ENCODE data around the gene MBNL1. TPM values are rescaled to one million over a fixed set of nuclear protein-coding genes. Genes with fewer than 3 reads are reported as not detected.

MBNL1 gene
- total and polyA plus RNA-seq, 4 donors = 17.1 to 110 (median 62.3) TPM

GRCh38 chr3:152295806-152296205 lies 27.1 kb downstream of the MBNL1 start:
- no peak for DNase-seq (ENCODE audit: low spot score)
- Histone ChIP-seq H3K4me1 (ENCODE audit: control insufficient read depth in 4 of 4, insufficient read depth in 4 of 4, low read length in 3 of 4) (peaks cover 5 to 38% (median 13%) of the 10 kb centered on the region in 4 donors), H3K4me3 (ENCODE audit: low read depth in 1 of 3, low read length in 3 of 3) (no peak overlapping the region), H3K36me3 (ENCODE audit: control insufficient read depth in 4 of 4, insufficient read depth in 3 of 4, low read depth in 1 of 4, low read length in 3 of 4) (no peaks in the 10 kb centered on the region), H3K27me3 (ENCODE audit: control insufficient read depth in 4 of 4, insufficient read depth in 4 of 4, low read length in 3 of 4) (no peaks in the 10 kb centered on the region), H3K9me3 (ENCODE audit: control insufficient read depth in 4 of 4, low read length in 3 of 4) (no peaks in the 10 kb centered on the region), H3K27ac (ENCODE audit: low read depth in 1 of 2, low read length in 2 of 2) (no peak overlapping the region), H3K9ac (ENCODE audit: low read depth in 1 of 2, low read length in 2 of 2) (no peak overlapping the region)
- WGBS = 63% methylated on average over 1 of the region's 1 CpG
- TF ChIP-seq ZBTB33 (IDR thresholded peaks at IDR 0.05) (no peak), FOXA1 (IDR thresholded peaks at IDR 0.05) (no peak)

GRCh38 chr3:152296382-152296781 lies 27.7 kb downstream of the MBNL1 start:
- H3K4me3 ChIP-seq (ENCODE audit: low read depth in 1 of 3, low read length in 3 of 3) = no peak overlapping the region
- H3K27ac ChIP-seq (ENCODE audit: low read depth in 1 of 2, low read length in 2 of 2) = no peak overlapping the region
- 93% methylated on average over 3 of the region's 3 CpGs for WGBS
- no peak for DNase-seq (ENCODE audit: low spot score)
- no peaks in the 10 kb centered on the region for H3K9me3 ChIP-seq (ENCODE audit: control insufficient read depth in 4 of 4, low read length in 3 of 4)
- H3K36me3 ChIP-seq (ENCODE audit: control insufficient read depth in 4 of 4, insufficient read depth in 3 of 4, low read depth in 1 of 4, low read length in 3 of 4) = no peaks in the 10 kb centered on the region
- H3K4me1 ChIP-seq (ENCODE audit: control insufficient read depth in 4 of 4, insufficient read depth in 4 of 4, low read length in 3 of 4) = peaks cover 5 to 38% (median 13%) of the 10 kb centered on the region in 4 donors
- no peaks in the 10 kb centered on the region for H3K27me3 ChIP-seq (ENCODE audit: control insufficient read depth in 4 of 4, insufficient read depth in 4 of 4, low read length in 3 of 4)
- H3K9ac ChIP-seq (ENCODE audit: low read depth in 1 of 2, low read length in 2 of 2) = no peak overlapping the region
- no peak for TF ChIP-seq GABPA (IDR thresholded peaks at IDR 0.05 in 1 of 2, conservative IDR thresholded peaks at IDR 0.05 in 1 of 2)
- TF ChIP-seq EGR1 (IDR thresholded peaks at IDR 0.05; ENCODE audit: low read depth in 2 of 2) = no peak
- no peak for TF ChIP-seq TAF1 (conservative IDR thresholded peaks at IDR 0.05)
- no peak for TF ChIP-seq HNF4G (IDR thresholded peaks at IDR 0.05)
- no peak for TF ChIP-seq HNF4A (conservative IDR thresholded peaks at IDR 0.05)
- TF ChIP-seq YY1 (IDR thresholded peaks at IDR 0.05) = no peak
- no peak for TF ChIP-seq NR2F2 (IDR thresholded peaks at IDR 0.05)
- TF ChIP-seq CTCF (IDR thresholded peaks at IDR 0.05; ENCODE audit: low read depth, low read length, missing input control) = no peak
- TF ChIP-seq FOXA1 (IDR thresholded peaks at IDR 0.05) = no peak
- TF ChIP-seq JUND (IDR thresholded peaks at IDR 0.05) = no peak
- no peak for TF ChIP-seq ZBTB33 (IDR thresholded peaks at IDR 0.05)
- TF ChIP-seq RAD21 (IDR thresholded peaks at IDR 0.05) = no peak
- no peak for TF ChIP-seq MAX (IDR thresholded peaks at IDR 0.05)
- TF ChIP-seq ATF3 (IDR thresholded peaks at IDR 0.05) = no peak
- no peak for TF ChIP-seq REST (IDR thresholded peaks at IDR 0.05)
- no peak for TF ChIP-seq RXRA (IDR thresholded peaks at IDR 0.05)
- no peak for TF ChIP-seq SP1 (IDR thresholded peaks at IDR 0.05)
- TF ChIP-seq FOXA2 (IDR thresholded peaks at IDR 0.05) = no peak

Measured in liver (tissue), 9 donors.